Stomach (tissue), 9 donors: Measurements from ENCODE around the gene COL23A1. TPM values are rescaled to one million over a fixed set of nuclear protein-coding genes. Genes with fewer than 3 reads are reported as not detected.

Experiments
- DNase-seq, 2 donors: peaks; one replicate each; pipeline versions ENCODE4 v3.0.0 to v3.0.0-alpha.2; 2013 to 2019
- H3K27ac ChIP-seq, 5 donors: fragments of 200-600 bp in 4 of 5; sonication (generic) in 4 of 5; one replicate each; pipeline ENCODE4 v1.5.1; 2013 to 2019; ENCODE audit warnings: mild to moderate bottlenecking in 1 of 5, moderate library complexity in 1 of 5
- H3K27me3 ChIP-seq, 3 donors: fragments of 200-600 bp; sonication (generic); one replicate each; pipeline ENCODE4 v1.5.1; 2017 to 2019; ENCODE audit warnings: mixed run types in 1 of 3
- H3K36me3 ChIP-seq, 4 donors: fragments of 200-600 bp; sonication (generic); 1 replicate in 3 of 4; 2 replicates in 1 of 4; pipeline ENCODE4 v1.5.1; 2016 to 2019
- H3K4me1 ChIP-seq, 4 donors: fragments of 200-600 bp; sonication (generic); one replicate each; pipeline ENCODE4 v1.5.1; 2016 to 2019
- H3K4me3 ChIP-seq, 4 donors: fragments of 200-600 bp; sonication (generic) in 3 of 4; one replicate each; pipeline ENCODE4 v1.5.1; 2016 to 2019; ENCODE audit warnings: mild to moderate bottlenecking in 1 of 4
- H3K9me3 ChIP-seq, 4 donors: fragments of 200-600 bp; sonication (generic); one replicate each; pipeline ENCODE4 v1.5.1; 2016 to 2019
- CTCF ChIP-seq, 7 experiments: fragments of 450-650 bp in 4 of 7; fragments of 200-600 bp in 3 of 7; sonication (generic) in 3 of 7; IDR thresholded peaks; one replicate each; pipeline ENCODE4 v1.5.1; 2016 to 2019; ENCODE audit warnings: antibody characterized with exemption in 7 of 7, control low read depth in 2 of 7, mild to moderate bottlenecking in 1 of 7
- EP300 ChIP-seq: sonication (generic); formaldehyde crosslinking; IDR thresholded peaks from one replicate; pipeline ENCODE4 v1.6.1; 2017; ENCODE audit warnings: antibody characterized with exemption
- POLR2A ChIP-seq, 4 donors: fragments of 450-650 bp; IDR thresholded peaks; one replicate each; pipeline ENCODE4 v1.6.1; 2016; ENCODE audit warnings: antibody characterized with exemption in 4 of 4, control low read depth in 2 of 4, mild to moderate bottlenecking in 1 of 4, moderate library complexity in 1 of 4
- POLR2AphosphoS5 ChIP-seq, 3 donors: sonication (generic); formaldehyde crosslinking; IDR thresholded peaks; one replicate each; pipeline ENCODE4 v1.6.1; 2016; ENCODE audit warnings: antibody characterized with exemption in 3 of 3
- WGBS, 5 donors: extraction: QIAGEN DNeasy Blood & Tissue Kit in 3 of 5; methylation state at CpG; one replicate each; pipeline versions ENCODE4 v1.1.5 to v1.1.7; 2013 to 2018; 5-methylcytosine and 5-hydroxymethylcytosine counted together
- intact Hi-C: fragments of 100-400 bp; cut with DNase I; formaldehyde crosslinking; loops from one replicate; pipeline ENCODE4 v1.15.1; 2023; ENCODE audit warnings: low total_unique reads
- polyA plus RNA-seq, 3 donors: library from polyadenylated mRNA; stranded (reverse); fragments of 200-250 nt; gene quantifications; one replicate each; pipeline ENCODE4 v1.2.3, GENCODE V29; 2013
- total RNA-seq, 5 donors: library from RNA; depleted of rRNA; stranded (reverse); fragments of >200 nt; gene quantifications; one replicate each; pipeline versions ENCODE4 v1.1.0 to v1.2.3, GENCODE V29; 2014 to 2016
- donor health status: healthy with polysubstance abuse.
- donor health status: Bipolar disorder and iron deficiency.
- donor health status: healthy.

COL23A1 gene
- total and polyA plus RNA-seq, 8 donors = under 0.01 to 7.0 (median 1.4) TPM

- no peaks in the 10 kb centered on the region for H3K27me3 ChIP-seq
- intact Hi-C loops = no loop called here
- peak overlapping the region; percentile 47 to 98 (median 95) for H3K27ac ChIP-seq
Measured at GRCh38 chr5:178206166-178207101, 383.8 kb downstream of the COL23A1 start.

GRCh38 chr5:178205749-178206047 is 384.5 kb downstream of the COL23A1 start:
- intact Hi-C loops = no loop called here
- H3K27ac ChIP-seq = peak overlapping the region; percentile 94 to 98 (median 96)
- no peaks in the 10 kb centered on the region for H3K27me3 ChIP-seq
- TF ChIP-seq POLR2A (IDR thresholded peaks at IDR 0.05) (no peak), CTCF (IDR thresholded peaks at IDR 0.05) (no peak), POLR2AphosphoS5 (IDR thresholded peaks at IDR 0.05) (no peak), EP300 (no peak)
- H3K9me3 ChIP-seq = no peaks in the 10 kb centered on the region
- DNase-seq = no peak
- peaks cover 42 to 45% (median 43%) of the 10 kb centered on the region in 4 donors for H3K36me3 ChIP-seq
- peaks cover 27 to 53% (median 48%) of the 10 kb centered on the region in 4 donors for H3K4me1 ChIP-seq
- WGBS, 5 donors = 3 to 9% (median 4%) methylated on average over 5 of the region's 5 CpGs
- peak overlapping the region; percentile 82 to 99 (median 96) for H3K4me3 ChIP-seq

More at GRCh38 chr5:178206166-178207101, 383.8 kb downstream of the COL23A1 start:
- WGBS, 5 donors = 33 to 47% (median 42%) methylated on average over 12 of the region's 12 CpGs
- H3K4me1 ChIP-seq = peaks cover 27 to 53% (median 48%) of the 10 kb centered on the region in 4 donors
- H3K36me3 ChIP-seq = peaks cover 50 to 52% (median 51%) of the 10 kb centered on the region in 4 donors
- TF ChIP-seq EP300 (no peak), POLR2AphosphoS5 (IDR thresholded peaks at IDR 0.05) (no peak), CTCF (IDR thresholded peaks at IDR 0.05) (no peak), POLR2A (IDR thresholded peaks at IDR 0.05) (no peak)
- no peaks in the 10 kb centered on the region for H3K9me3 ChIP-seq
- H3K4me3 ChIP-seq = peak overlapping the region; percentile 82 to 99 (median 96)
- no peak for DNase-seq

GRCh38 chr5:178204935-178205748 is 385.1 kb downstream of the COL23A1 start:
- Histone ChIP-seq H3K9me3 (no peaks in the 10 kb centered on the region), H3K27me3 (no peaks in the 10 kb centered on the region), H3K27ac (peak overlapping the region; percentile 94 to 98 (median 96)), H3K4me3 (peak overlapping the region; percentile 82 to 99 (median 96)), H3K36me3 (peaks cover 37 to 39% (median 38%) of the 10 kb centered on the region in 4 donors), H3K4me1 (peaks cover 27 to 50% (median 48%) of the 10 kb centered on the region in 4 donors)
- intact Hi-C loops = no loop called here
- peak; percentile 87 to 93 for DNase-seq
- 0 to 1% (median 1%) methylated on average over 2 to 90 of the region's 90 CpGs for WGBS, 5 donors
- TF ChIP-seq POLR2A (IDR thresholded peaks at IDR 0.05) = no peak
- peak in 2 of 3 donors; percentile 21 to 63 for TF ChIP-seq POLR2AphosphoS5 (IDR thresholded peaks at IDR 0.05)
- no peak for TF ChIP-seq CTCF (IDR thresholded peaks at IDR 0.05)
- TF ChIP-seq EP300 = no peak
